Measurements from ENCODE around the gene PPFIA4.

Gene PPFIA4

GRCh38 chr1:203098445-203098844, 72.2 kb downstream of the PPFIA4 start:
- no peak overlapping the region for H3K4me3 ChIP-seq (ENCODE audit: low read depth, low read length)

DNA sequence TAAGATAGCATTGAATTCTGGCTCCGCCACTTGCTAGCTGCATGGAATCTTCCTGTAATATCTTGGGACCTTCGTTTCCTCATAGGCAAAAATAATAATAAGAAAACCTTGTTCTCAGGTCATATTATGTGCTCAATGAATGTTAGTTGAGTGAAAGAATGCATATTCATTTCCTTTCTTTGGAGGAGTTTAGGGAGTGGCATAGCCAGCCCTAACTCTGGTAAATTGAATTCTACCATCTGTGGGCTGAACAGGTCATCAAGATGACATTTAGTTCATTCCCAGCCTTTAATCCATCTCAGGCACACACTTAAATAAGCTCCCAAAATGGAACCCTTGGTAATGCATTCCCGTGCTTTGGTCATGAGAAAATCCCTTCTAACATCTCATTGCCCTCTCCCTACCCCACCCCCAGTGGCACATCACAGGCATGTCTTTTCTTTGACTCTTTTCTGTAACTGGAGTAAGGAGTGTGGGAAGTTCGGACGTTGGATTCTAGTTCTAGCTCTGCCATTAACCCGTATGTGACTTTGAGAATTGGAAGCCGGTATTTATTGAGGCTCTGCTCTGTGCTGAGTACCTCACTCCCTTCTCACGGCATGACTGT, 72.7 kb downstream of the PPFIA4 start:
- no peak overlapping the region for H3K4me3 ChIP-seq (ENCODE audit: low read depth, low read length)

DNA sequence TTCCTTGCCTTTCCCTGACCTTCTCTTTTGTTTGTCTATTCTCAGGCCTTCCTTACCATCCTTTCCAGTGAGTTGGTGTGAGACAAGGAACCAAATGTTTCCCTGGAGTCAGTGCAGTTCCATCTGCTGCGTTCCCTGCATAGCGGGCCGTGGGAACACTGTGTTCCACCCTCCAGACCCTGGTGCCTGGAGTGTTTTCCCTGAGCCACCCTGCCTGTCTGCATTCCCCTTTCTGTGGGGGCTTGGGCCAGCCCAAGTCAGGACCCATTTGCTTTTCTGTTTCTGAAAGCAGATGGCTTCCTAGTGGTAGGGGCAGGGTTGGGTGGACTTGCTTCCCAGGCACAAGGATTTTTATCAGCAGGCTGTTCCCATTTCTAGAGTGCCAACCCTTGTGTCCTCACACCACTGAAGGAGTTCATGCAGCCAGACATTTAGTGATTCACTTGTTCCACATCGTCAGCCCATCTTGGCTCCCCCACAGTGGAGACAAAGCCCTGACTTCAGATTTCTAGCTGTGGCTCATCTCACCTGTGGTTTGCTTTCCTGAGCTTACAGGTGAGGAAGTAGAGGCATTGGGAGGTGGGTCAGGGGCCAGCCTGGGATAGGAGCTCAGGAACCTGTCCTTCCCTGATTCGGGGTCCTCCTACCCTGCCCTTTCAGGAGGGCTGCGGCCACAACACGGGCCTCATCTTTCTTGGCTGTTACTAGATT, 73.7 kb downstream of the PPFIA4 start:
- no peak overlapping the region for H3K4me3 ChIP-seq (ENCODE audit: low read depth, low read length)

GRCh38 chr1:203100516-203100869, 74.2 kb downstream of the PPFIA4 start:
- no peak overlapping the region for H3K4me3 ChIP-seq (ENCODE audit: low read depth, low read length)

DNA sequence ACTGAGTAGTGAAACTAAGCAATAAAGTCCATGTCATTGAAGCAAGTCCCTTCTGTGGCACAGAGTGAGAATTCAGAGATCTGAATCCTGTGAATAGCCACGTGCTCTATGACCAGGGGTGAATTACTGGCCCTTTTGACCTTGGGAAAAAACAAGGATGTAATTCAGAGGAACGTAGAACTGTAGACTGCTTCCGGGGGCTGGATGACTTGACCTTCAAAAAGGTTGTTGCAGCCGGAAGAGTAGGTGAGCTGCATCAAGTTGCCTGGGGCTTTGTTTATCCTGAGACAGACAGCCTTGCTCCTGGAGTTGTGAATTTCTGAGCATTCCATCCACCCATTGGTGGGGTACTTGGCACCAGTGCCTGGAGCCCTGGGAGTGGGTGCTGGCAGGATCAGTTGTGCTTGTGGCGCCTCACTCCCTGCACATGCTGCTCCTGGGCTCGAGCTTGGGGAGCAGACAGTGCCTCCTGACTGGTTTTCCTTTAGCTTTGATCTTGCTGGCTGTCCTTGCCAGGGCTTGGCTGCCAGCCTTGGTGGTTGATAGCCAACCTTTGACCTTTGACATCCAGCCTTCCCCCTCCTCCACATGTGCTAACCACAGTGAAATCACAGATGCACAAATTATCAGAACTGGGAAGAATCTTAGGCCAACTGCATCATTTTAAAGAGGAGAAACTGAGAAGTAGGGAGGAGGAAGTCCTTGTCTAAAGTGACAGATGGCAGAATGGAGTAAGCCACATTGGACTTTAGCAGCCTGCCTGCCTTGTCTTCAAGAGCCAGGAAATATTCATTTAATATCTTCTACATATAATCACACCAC, 75.7 kb downstream of the PPFIA4 start:
- H3K4me3 ChIP-seq (ENCODE audit: low read depth, low read length): no peak overlapping the region

DNA sequence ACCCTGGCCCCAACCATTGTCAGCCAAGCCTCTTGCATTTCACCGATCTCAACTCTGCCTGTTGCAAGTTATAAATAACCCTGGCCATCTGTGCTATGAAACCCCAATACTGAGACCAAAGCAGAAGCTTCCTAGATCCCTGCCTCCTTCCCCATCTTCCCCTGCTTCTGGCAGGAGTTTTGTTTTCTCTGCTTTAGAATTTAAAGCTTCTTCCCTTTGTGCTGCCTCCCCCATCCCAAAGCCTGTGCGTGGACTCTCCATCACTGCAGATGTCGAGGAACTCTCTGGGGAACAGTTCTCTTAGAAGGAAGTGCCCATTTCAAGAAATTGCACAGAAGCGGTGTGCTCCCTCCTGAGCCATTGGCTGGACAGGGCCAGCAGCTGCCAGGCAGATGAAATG, 76.9 kb downstream of the PPFIA4 start:
- H3K4me3 ChIP-seq (ENCODE audit: low read depth, low read length): no peak overlapping the region

- no peak overlapping the region for H3K4me3 ChIP-seq (ENCODE audit: low read depth, low read length)
Measured at GRCh38 chr1:203103829-203104495, 77.7 kb downstream of the PPFIA4 start.

GRCh38 chr1:203104789-203105390, 78.6 kb downstream of the PPFIA4 start:
- H3K4me3 ChIP-seq (ENCODE audit: low read depth, low read length): no peak overlapping the region

GRCh38 chr1:203112475-203112874, 86.2 kb downstream of the PPFIA4 start:
- no peak overlapping the region for H3K4me3 ChIP-seq (ENCODE audit: low read depth, low read length)

GRCh38 chr1:203113308-203113707, 87.0 kb downstream of the PPFIA4 start:
- no peak overlapping the region for H3K4me3 ChIP-seq (ENCODE audit: low read depth, low read length)

DNA sequence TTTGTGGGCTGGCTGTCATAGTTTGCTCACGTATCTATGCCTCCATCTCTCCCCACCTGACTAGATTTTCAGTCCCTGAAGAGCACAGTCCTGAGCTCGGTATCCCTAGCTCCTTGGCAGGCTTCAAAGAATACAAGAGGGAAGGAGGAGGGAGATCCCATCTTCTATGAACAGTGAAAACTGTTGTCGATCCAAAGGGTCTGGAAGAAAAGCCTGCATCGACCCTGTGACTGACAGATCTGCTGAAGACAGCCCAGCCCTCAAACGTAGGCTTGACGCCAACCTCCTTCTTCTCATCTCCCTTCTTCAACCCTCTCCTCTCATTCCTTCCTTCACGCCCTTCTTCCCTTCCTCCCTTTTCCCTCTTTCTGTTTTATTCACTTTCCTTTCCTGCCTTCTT, 87.9 kb downstream of the PPFIA4 start:
- no peak overlapping the region for H3K4me3 ChIP-seq (ENCODE audit: low read depth, low read length)

DNA sequence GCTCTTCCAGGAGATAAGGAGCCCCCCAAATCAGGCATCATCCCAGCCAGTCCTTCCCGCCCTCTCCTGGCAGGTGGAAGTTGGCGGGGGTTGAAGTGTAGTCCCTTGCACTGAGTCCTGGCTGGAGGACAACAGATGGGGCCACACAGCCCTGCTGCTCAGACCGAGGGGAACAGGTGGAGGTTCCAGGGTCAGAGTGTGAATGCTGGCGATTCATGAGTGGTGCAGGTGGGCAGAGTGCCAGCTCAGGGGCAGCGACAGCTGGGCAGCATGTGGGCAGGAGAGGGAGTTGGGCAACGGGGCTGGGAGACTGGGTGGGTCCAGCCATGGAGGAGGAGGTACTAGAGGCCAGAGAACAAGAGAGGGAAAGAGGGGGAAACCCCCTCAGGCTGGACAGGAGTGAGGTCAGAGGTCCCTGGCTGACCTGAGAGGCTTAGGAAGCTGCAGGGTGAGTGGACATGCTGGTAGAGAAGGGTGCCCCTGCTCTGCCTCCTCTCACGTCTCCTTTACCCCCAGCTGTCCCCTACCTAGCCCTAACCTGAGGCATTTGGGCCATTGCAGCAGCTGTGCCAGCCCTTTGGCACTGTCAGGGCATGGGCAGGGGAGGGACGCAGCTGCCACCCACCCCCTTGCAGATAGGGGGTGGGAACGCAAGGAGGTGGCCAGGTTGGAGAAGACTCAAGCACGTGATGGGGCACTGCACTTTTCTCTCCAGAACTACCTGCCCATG, 90.0 kb downstream of the PPFIA4 start:
- H3K4me3 ChIP-seq (ENCODE audit: low read depth, low read length): no peak overlapping the region

GRCh38 chr1:203117611-203118575, 91.6 kb downstream of the PPFIA4 start:
- H3K4me3 ChIP-seq (ENCODE audit: low read depth, low read length): no peak overlapping the region

GRCh38 chr1:203120325-203121153, 94.2 kb downstream of the PPFIA4 start:
- H3K4me3 ChIP-seq (ENCODE audit: low read depth, low read length): no peak overlapping the region

- no peak overlapping the region for H3K4me3 ChIP-seq (ENCODE audit: low read depth, low read length)
Measured at GRCh38 chr1:203121186-203122015, 95.1 kb downstream of the PPFIA4 start.

DNA sequence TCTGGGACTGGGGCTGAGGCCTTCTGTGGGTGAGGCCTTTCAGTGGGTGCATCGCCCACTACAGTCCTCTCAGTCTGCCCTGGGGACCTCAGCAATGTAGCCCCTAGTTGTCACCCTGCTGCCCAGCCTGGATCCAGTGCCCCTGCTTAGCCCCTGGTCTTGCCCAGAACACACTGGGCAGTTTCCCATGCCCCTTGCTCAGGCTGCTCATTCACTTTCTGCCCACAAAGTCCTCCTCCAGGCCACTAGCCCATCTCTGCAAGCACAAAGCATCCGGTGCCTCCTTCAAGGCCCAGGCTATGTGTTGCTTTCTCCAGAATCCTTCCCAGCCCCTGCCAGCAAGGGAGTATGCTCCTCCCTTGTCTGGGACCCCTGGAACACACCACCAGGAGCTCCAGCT, 95.9 kb downstream of the PPFIA4 start:
- H3K4me3 ChIP-seq (ENCODE audit: low read depth, low read length): no peak overlapping the region

- no peak overlapping the region for H3K4me3 ChIP-seq (ENCODE audit: low read depth, low read length)
Measured at GRCh38 chr1:203124011-203124410, 97.7 kb downstream of the PPFIA4 start.
